ENCODE data around the gene CCL14.
"Not testable (repeated sequence)": the region's sequence is repeated elsewhere in the genome, so short reads cannot be mapped to it uniquely, and the experiment has no call there.

Gene CCL14

DNA sequence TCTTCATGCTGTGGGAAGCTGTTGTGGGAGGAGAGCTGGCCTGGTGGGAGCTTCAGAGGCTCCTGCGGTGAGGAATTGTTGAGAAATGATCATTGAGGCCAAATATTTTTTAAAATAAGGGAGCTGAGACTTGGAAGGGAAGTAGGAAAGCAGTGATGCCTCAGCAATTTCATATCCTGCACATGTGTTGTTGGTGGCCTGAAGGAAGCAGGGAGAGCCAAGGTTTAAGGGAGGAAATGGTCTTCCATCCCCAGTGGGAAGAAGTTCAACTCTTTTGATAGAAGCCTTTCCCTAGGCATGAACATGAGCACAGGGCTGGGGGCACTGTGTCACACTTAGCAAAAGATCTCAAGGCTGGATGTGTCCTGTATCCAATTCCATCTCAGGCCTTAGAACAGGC, at the start of gene CCL14:
CCL14 (minus strand) TSS at position 87 of the 400 bp plus-strand sequence; CDS start at position 7, 80 bp downstream.
- Histone ChIP-seq H3K36me3 (ENCODE audit: control insufficient read depth, insufficient read depth, low read length, severe bottlenecking) (no peaks in the 10 kb centered on the region), H3K9ac (ENCODE audit: low read length) (no peak within 1 kb of the TSS), H3K4me3 (ENCODE audit: low read length) (no peak within 1 kb of the TSS), H3K27me3 (replicated peaks; ENCODE audit: control insufficient read depth, insufficient read depth, low read length) (peaks cover 18% of the 10 kb centered on the region), H3K4me1 (ENCODE audit: control insufficient read depth, insufficient read depth, low read length) (no peaks in the 10 kb centered on the region), H3K9me3 (ENCODE audit: control insufficient read depth, low read length) (no peaks in the 10 kb centered on the region)
- DNase-seq (ENCODE audit: low read depth), result no peak

DNA sequence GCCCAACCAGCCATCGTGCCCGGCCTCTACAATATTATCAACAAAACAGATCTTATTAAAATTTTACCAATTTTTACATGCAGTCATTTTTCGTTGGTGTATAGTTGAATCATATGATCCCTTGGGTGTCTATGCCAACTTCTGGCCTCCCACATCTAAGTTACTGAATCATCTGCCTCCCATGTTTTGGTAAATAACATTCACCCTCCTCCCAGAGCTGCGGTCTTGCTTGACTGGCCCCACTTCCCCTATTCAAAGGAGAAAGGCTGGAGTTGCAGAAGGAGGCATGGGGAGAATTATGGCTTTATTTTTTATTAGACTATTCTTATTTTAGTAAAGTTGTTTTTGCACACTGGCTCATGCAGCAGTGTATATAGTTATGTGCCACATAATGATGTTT, 49.7 kb upstream of the CCL14 start:
- peaks cover 18% of the 10 kb centered on the region for H3K27me3 ChIP-seq (replicated peaks; ENCODE audit: control insufficient read depth, insufficient read depth, low read length)
- no peaks in the 10 kb centered on the region for H3K4me1 ChIP-seq (ENCODE audit: control insufficient read depth, insufficient read depth, low read length)
- H3K9ac ChIP-seq (ENCODE audit: low read length), result no peak overlapping the region
- no peaks in the 10 kb centered on the region for H3K36me3 ChIP-seq (ENCODE audit: control insufficient read depth, insufficient read depth, low read length, severe bottlenecking)
- DNase-seq (ENCODE audit: low read depth), result no peak
- peaks cover 3% of the 10 kb centered on the region for H3K9me3 ChIP-seq (ENCODE audit: control insufficient read depth, low read length)
- H3K4me3 ChIP-seq (ENCODE audit: low read length), result no peak overlapping the region

DNA sequence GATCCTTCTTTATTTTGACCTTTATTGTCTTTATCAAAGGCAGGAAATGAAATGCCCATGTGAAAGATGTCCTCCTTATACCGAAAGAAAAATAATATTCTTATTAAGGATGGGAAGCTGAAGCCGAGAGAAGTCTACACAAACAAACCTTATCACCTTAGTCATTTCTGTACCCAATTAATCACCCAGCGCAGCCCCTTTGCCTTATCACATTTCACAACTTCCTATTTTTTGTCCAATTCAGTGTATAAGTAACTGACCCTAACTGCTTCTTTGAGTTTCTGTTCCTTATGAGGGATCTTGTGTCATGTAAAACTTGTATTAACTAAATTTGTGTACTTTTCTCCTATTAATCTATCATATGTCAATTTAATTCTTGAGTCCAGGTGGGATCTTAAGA, 47.6 kb upstream of the CCL14 start:
- DNase-seq (ENCODE audit: low read depth), result no peak
- Histone ChIP-seq H3K9ac (ENCODE audit: low read length) (no peak overlapping the region), H3K27me3 (replicated peaks; ENCODE audit: control insufficient read depth, insufficient read depth, low read length) (peaks cover 26% of the 10 kb centered on the region), H3K9me3 (ENCODE audit: control insufficient read depth, low read length) (peaks cover 3% of the 10 kb centered on the region), H3K36me3 (ENCODE audit: control insufficient read depth, insufficient read depth, low read length, severe bottlenecking) (no peaks in the 10 kb centered on the region), H3K4me1 (ENCODE audit: control insufficient read depth, insufficient read depth, low read length) (no peaks in the 10 kb centered on the region), H3K4me3 (ENCODE audit: low read length) (no peak overlapping the region)

DNA sequence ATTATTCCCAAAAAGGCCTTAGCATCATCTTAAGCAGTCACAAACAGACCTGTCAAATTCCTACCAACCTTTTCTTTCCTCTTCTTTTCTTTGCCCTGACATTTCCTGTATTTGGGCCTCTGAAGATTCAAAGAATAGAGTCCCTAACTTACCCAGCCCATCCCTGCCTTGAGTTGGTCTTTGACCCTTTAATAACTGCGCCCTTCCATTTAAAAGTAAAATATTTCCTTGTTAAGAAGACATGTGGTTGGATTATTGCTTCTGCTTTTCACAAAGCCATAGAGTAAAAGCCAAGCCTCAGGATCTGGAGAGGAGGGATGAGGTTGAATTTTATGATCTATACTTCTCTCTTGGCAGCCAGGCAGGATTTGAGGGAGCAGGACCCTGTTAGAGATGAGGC, 44.4 kb upstream of the CCL14 start:
- Histone ChIP-seq H3K9me3 (ENCODE audit: control insufficient read depth, low read length) (peaks cover 3% of the 10 kb centered on the region), H3K27me3 (replicated peaks; ENCODE audit: control insufficient read depth, insufficient read depth, low read length) (peaks cover 33% of the 10 kb centered on the region), H3K4me3 (ENCODE audit: low read length) (no peak overlapping the region), H3K9ac (ENCODE audit: low read length) (no peak overlapping the region), H3K4me1 (ENCODE audit: control insufficient read depth, insufficient read depth, low read length) (no peaks in the 10 kb centered on the region), H3K36me3 (ENCODE audit: control insufficient read depth, insufficient read depth, low read length, severe bottlenecking) (no peaks in the 10 kb centered on the region)
- no peak for DNase-seq (ENCODE audit: low read depth)

DNA sequence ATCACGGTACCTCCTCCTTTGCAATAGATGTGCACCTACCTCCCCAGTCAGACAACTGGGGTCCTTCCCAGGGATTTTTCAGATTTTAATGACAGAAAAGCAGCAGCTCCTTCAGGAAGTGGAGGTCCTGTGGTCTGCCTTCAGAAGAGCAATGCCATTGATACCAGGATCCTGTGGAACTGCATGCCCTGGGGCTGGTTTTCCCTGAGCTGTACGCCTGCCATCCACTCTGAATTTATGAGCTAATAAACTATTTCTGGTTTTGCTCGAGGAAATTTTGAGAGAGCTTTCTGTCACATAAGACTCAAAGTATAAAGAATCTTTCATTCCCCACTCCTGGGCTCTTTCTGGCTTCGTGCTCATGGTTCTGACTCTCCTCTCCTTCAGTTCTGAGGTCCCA, 41.2 kb upstream of the CCL14 start:
- DNase-seq (ENCODE audit: low read depth), result no peak
- H3K4me1 ChIP-seq (ENCODE audit: control insufficient read depth, insufficient read depth, low read length), result no peaks in the 10 kb centered on the region
- H3K27me3 ChIP-seq (replicated peaks; ENCODE audit: control insufficient read depth, insufficient read depth, low read length), result peaks cover 29% of the 10 kb centered on the region
- H3K9ac ChIP-seq (ENCODE audit: low read length), result no peak overlapping the region
- H3K36me3 ChIP-seq (ENCODE audit: control insufficient read depth, insufficient read depth, low read length, severe bottlenecking), result no peaks in the 10 kb centered on the region
- peaks cover 3% of the 10 kb centered on the region for H3K9me3 ChIP-seq (ENCODE audit: control insufficient read depth, low read length)
- no peak overlapping the region for H3K4me3 ChIP-seq (ENCODE audit: low read length)

DNA sequence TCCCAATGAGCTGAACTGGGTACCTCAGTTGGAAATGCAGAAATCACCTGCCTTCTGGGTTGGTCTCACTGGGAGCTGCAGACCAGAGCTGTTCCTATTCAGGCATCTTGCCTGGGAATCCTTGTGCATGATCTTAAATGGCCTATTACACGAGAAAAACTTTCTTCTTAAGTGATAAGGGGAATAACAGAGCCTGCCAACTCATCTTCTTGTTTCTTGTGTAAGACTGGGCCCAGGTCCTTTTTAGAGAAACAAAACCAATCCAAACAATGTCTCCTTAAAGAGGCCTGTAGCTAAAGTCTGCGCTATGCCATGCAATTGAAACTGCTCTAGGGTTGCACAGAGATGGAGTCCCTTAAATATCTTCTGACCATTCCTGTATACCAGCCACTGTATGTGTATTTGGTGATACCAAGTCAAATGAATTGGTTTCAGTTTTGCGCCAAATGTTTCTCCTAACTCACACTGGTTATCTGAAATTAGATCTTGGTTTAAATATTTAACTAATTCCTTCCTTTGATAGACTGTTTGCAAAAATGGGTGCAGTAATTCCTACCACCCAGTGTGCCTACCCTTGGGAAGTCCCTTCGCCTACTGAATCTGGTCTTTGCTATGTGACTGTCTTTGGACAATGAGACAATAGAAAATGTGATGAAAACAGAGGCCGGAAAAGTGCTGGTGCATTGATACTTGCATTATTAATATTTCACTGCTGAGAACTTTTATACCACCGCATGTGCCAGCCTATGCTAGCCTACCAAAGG, 37.8 kb upstream of the CCL14 start:
- H3K4me1 ChIP-seq (ENCODE audit: control insufficient read depth, insufficient read depth, low read length), result no peaks in the 10 kb centered on the region
- DNase-seq (ENCODE audit: low read depth), result no peak
- H3K4me3 ChIP-seq (ENCODE audit: low read length), result no peak overlapping the region
- peaks cover 16% of the 10 kb centered on the region for H3K27me3 ChIP-seq (replicated peaks; ENCODE audit: control insufficient read depth, insufficient read depth, low read length)
- H3K36me3 ChIP-seq (ENCODE audit: control insufficient read depth, insufficient read depth, low read length, severe bottlenecking), result no peaks in the 10 kb centered on the region
- no peaks in the 10 kb centered on the region for H3K9me3 ChIP-seq (ENCODE audit: control insufficient read depth, low read length)
- no peak overlapping the region for H3K9ac ChIP-seq (ENCODE audit: low read length)

DNA sequence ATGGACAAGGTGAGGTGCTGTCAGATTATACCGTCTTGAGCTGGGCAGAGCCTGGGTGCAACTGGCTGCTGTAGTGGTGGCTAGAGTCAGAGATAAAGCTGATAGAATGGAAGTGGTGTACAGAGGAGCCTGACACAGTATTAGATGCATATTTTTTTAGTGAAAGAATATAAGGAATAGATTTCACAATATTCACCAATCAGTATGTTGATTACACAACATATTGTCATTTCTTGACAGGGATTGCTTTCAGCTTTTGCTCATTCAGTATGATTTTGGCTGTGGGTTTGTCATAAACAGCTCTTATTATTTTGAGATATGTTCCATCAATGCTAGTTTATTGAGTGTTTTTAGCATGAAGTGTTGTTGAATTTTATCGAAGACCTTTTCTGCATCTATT, 32.9 kb upstream of the CCL14 start:
- no peak for DNase-seq (ENCODE audit: low read depth)
- no peak overlapping the region for H3K9ac ChIP-seq (ENCODE audit: low read length)
- H3K4me3 ChIP-seq (ENCODE audit: low read length), result no peak overlapping the region
- no peaks in the 10 kb centered on the region for H3K9me3 ChIP-seq (ENCODE audit: control insufficient read depth, low read length)
- no peaks in the 10 kb centered on the region for H3K4me1 ChIP-seq (ENCODE audit: control insufficient read depth, insufficient read depth, low read length)
- H3K27me3 ChIP-seq (replicated peaks; ENCODE audit: control insufficient read depth, insufficient read depth, low read length), result peaks cover 19% of the 10 kb centered on the region
- H3K36me3 ChIP-seq (ENCODE audit: control insufficient read depth, insufficient read depth, low read length, severe bottlenecking), result no peaks in the 10 kb centered on the region

DNA sequence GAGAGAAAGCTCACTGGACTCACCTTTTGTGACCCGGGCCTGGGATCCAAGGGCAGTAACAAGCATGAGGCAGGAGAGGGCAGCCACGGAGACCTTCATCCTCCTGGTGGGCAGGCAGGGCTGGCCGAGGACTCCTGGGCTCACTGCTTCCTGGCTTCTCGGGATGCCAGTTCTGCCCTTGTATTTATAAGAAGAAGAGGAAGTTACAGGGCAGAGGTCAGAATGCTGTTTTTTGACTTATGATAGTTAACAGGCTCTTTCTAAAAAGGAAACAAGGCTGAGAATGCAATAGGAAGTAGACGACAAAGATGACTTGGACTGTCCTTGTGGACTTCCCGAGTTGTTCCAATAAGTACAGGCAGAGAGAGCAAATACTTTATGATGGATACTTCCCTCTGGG, 31.3 kb upstream of the CCL14 start, which contains the start of gene CCL23:
CCL23 (minus strand) TSS at position 174 of the 400 bp plus-strand sequence; CDS start at position 99, 75 bp downstream.
- Histone ChIP-seq H3K36me3 (ENCODE audit: control insufficient read depth, insufficient read depth, low read length, severe bottlenecking) (no peaks in the 10 kb centered on the region), H3K9me3 (ENCODE audit: control insufficient read depth, low read length) (peaks cover 1% of the 10 kb centered on the region), H3K9ac (ENCODE audit: low read length) (no peak within 1 kb of the TSS), H3K4me3 (ENCODE audit: low read length) (no peak within 1 kb of the TSS), H3K4me1 (ENCODE audit: control insufficient read depth, insufficient read depth, low read length) (no peaks in the 10 kb centered on the region), H3K27me3 (replicated peaks; ENCODE audit: control insufficient read depth, insufficient read depth, low read length) (peaks cover 33% of the 10 kb centered on the region)
- no peak for DNase-seq (ENCODE audit: low read depth)

DNA sequence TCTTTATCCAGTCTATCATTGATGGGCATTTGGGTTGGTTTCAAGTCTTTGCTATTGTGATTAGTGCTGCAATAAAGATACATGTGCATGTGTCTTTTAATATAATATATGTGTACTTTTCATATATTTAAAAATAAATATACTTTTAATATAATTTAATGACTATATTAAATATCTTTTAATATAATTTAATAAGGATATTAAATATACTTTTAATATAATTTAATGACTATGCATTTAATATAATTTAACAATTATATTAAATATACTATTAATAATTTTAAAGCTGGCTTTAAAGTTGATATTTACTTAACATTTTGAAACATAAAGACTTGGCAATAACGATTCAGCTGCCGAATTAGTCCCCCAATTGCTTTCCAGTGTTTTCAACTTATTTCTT, 30.0 kb upstream of the CCL14 start:
- Histone ChIP-seq H3K9me3 (ENCODE audit: control insufficient read depth, low read length) (peaks cover 14% of the 10 kb centered on the region), H3K9ac (ENCODE audit: low read length) (no peak overlapping the region), H3K4me3 (ENCODE audit: low read length) (no peak overlapping the region), H3K4me1 (ENCODE audit: control insufficient read depth, insufficient read depth, low read length) (no peaks in the 10 kb centered on the region), H3K36me3 (ENCODE audit: control insufficient read depth, insufficient read depth, low read length, severe bottlenecking) (no peaks in the 10 kb centered on the region), H3K27me3 (replicated peaks; ENCODE audit: control insufficient read depth, insufficient read depth, low read length) (peaks cover 40% of the 10 kb centered on the region)
- DNase-seq (ENCODE audit: low read depth), result no peak

DNA sequence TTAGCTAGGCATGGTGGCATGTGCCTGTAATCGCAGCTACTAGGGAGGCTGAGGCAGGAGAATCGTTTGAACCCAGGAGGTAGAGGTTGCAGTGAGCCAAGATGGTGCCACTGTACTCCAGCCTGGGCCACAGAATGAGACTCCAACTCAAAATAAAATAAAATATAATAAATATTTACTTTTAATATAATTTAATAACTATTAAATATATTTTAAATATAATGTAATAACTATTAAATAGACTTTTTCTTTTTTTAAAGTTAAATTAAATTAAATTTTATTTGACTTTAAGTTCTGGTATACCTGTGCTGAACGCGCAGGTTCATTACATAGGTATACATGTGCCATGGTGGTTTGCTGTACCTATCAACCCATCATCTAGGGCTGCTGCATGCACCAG, 29.4 kb upstream of the CCL14 start:
- not testable (repeated sequence) for H3K4me3 ChIP-seq (ENCODE audit: low read length); H3K4me1 ChIP-seq (ENCODE audit: control insufficient read depth, insufficient read depth, low read length); H3K9ac ChIP-seq (ENCODE audit: low read length); H3K36me3 ChIP-seq (ENCODE audit: control insufficient read depth, insufficient read depth, low read length, severe bottlenecking); DNase-seq (ENCODE audit: low read depth)
- peaks cover 15% of the 10 kb centered on the region for H3K9me3 ChIP-seq (ENCODE audit: control insufficient read depth, low read length)
- H3K27me3 ChIP-seq (replicated peaks; ENCODE audit: control insufficient read depth, insufficient read depth, low read length), result peaks cover 46% of the 10 kb centered on the region

DNA sequence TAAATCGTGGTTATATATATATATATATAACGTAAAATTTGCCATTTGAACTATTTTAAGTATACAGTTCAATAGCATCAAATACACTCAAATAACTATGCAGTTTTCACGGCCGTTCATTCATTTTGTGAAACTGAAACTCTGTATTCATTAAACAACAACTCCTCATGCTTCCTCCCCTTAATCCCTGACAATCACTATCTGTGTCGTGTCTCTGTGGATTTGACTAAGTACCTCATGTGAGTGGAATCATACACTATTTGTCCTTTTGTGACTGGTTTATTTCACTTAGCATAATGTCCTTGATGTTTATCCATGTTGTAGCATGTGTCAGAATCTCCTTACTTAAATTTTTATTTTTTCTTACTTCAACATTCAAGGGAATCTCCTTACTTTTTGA, 28.4 kb upstream of the CCL14 start:
- Histone ChIP-seq H3K27me3 (replicated peaks; ENCODE audit: control insufficient read depth, insufficient read depth, low read length) (peaks cover 53% of the 10 kb centered on the region), H3K9me3 (ENCODE audit: control insufficient read depth, low read length) (peaks cover 15% of the 10 kb centered on the region), H3K4me3 (ENCODE audit: low read length) (no peak overlapping the region), H3K4me1 (ENCODE audit: control insufficient read depth, insufficient read depth, low read length) (no peaks in the 10 kb centered on the region), H3K36me3 (ENCODE audit: control insufficient read depth, insufficient read depth, low read length, severe bottlenecking) (no peaks in the 10 kb centered on the region), H3K9ac (ENCODE audit: low read length) (no peak overlapping the region)
- no peak for DNase-seq (ENCODE audit: low read depth)

DNA sequence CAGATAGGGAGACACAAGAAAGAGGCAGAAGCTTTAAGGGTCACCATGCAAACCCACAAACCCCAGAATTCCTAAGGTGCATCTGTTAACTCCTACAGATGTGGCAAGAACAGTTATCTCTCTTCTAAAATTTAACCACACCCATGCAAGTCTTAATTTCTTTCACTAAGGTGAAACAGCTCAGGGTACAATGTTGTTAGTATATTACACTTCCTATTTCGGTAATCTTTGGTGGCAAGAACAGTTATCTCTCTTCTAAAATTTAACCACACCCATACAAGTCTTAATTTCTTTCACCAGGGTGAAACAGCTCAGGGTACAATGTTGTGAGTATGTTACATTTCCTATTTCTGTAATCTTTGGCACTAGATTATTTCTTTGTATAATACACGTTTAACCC, 24.7 kb upstream of the CCL14 start:
- H3K27me3 ChIP-seq (replicated peaks; ENCODE audit: control insufficient read depth, insufficient read depth, low read length), result peaks cover 50% of the 10 kb centered on the region
- no peaks in the 10 kb centered on the region for H3K4me1 ChIP-seq (ENCODE audit: control insufficient read depth, insufficient read depth, low read length)
- H3K9me3 ChIP-seq (ENCODE audit: control insufficient read depth, low read length), result peaks cover 18% of the 10 kb centered on the region
- no peak for DNase-seq (ENCODE audit: low read depth)
- H3K36me3 ChIP-seq (ENCODE audit: control insufficient read depth, insufficient read depth, low read length, severe bottlenecking), result no peaks in the 10 kb centered on the region
- H3K9ac ChIP-seq (ENCODE audit: low read length), result no peak overlapping the region
- no peak overlapping the region for H3K4me3 ChIP-seq (ENCODE audit: low read length)

All from adipocyte (in vitro differentiated cells).